ENCODE measurements around the gene IPCEF1. TPM values are rescaled to one million over a fixed set of nuclear protein-coding genes. Genes with fewer than 3 reads are reported as not detected.

IPCEF1 gene
- total and polyA plus RNA-seq, 3 donors from 2014 or later = 3.6 to 4.8 (median 4.2) TPM

- no peaks in the 10 kb centered on the region for H3K36me3 ChIP-seq (ENCODE audit: low read depth, missing control alignments)
- TF ChIP-seq POLR2A (IDR thresholded peaks at IDR 0.05) (no peak), CTCF (IDR thresholded peaks at IDR 0.05) (no peak)
- intact Hi-C loops (cut with DNase I; ENCODE audit: low total_unique reads) = no loop called here
- no peak for DNase-seq
- 94 to 98% methylated on average over 3 of the region's 3 CpGs for WGBS, 2 donors
- H3K27ac ChIP-seq = no peak overlapping the region
- H3K9me3 ChIP-seq = no peaks in the 10 kb centered on the region
- no peaks in the 10 kb centered on the region for H3K27me3 ChIP-seq
- no peak overlapping the region for H3K4me3 ChIP-seq
- H3K4me1 ChIP-seq = no peaks in the 10 kb centered on the region
Measured at GRCh38 chr6:154379585-154379984, 23.0 kb upstream of the IPCEF1 start.

GRCh38 chr6:154378518-154378917 lies 21.9 kb upstream of the IPCEF1 start:
- no peak for TF ChIP-seq CTCF (IDR thresholded peaks at IDR 0.05)
- no peak for TF ChIP-seq POLR2A (IDR thresholded peaks at IDR 0.05)
- no peaks in the 10 kb centered on the region for H3K4me1 ChIP-seq
- no peaks in the 10 kb centered on the region for H3K9me3 ChIP-seq
- no peaks in the 10 kb centered on the region for H3K27me3 ChIP-seq
- DNase-seq = no peak
- 71 to 75% methylated on average over 2 of the region's 2 CpGs for WGBS, 2 donors
- no peak overlapping the region for H3K4me3 ChIP-seq
- H3K36me3 ChIP-seq (ENCODE audit: low read depth, missing control alignments) = no peaks in the 10 kb centered on the region
- intact Hi-C loops (cut with DNase I; ENCODE audit: low total_unique reads) = no loop called here
- no peak overlapping the region for H3K27ac ChIP-seq

- DNase-seq = no peak
- Histone ChIP-seq H3K4me1 (no peaks in the 10 kb centered on the region), H3K27me3 (no peaks in the 10 kb centered on the region), H3K27ac (no peak overlapping the region), H3K36me3 (ENCODE audit: low read depth, missing control alignments) (no peaks in the 10 kb centered on the region), H3K9me3 (no peaks in the 10 kb centered on the region), H3K4me3 (no peak overlapping the region)
- intact Hi-C loops (cut with DNase I; ENCODE audit: low total_unique reads) = no loop called here
- WGBS, 2 donors = 67 to 71% methylated on average over 4 of the region's 4 CpGs
- TF ChIP-seq POLR2A (IDR thresholded peaks at IDR 0.05) = no peak
Measured at GRCh38 chr6:154377726-154378125, 21.1 kb upstream of the IPCEF1 start.

GRCh38 chr6:154373971-154374370 lies 17.4 kb upstream of the IPCEF1 start:
- TF ChIP-seq POLR2A (IDR thresholded peaks at IDR 0.05) (no peak), CTCF (IDR thresholded peaks at IDR 0.05) (no peak)
- no peak overlapping the region for H3K4me3 ChIP-seq
- no peaks in the 10 kb centered on the region for H3K27me3 ChIP-seq
- intact Hi-C loops (cut with DNase I; ENCODE audit: low total_unique reads) = no loop called here
- no peaks in the 10 kb centered on the region for H3K4me1 ChIP-seq
- no peak overlapping the region for H3K27ac ChIP-seq
- H3K36me3 ChIP-seq (ENCODE audit: low read depth, missing control alignments) = no peaks in the 10 kb centered on the region
- WGBS, 2 donors = 86 to 87% methylated on average over 2 of the region's 2 CpGs
- no peaks in the 10 kb centered on the region for H3K9me3 ChIP-seq
- DNase-seq = no peak

- Histone ChIP-seq H3K27me3 (no peaks in the 10 kb centered on the region), H3K36me3 (ENCODE audit: low read depth, missing control alignments) (no peaks in the 10 kb centered on the region), H3K4me3 (no peak overlapping the region), H3K27ac (no peak overlapping the region), H3K4me1 (no peaks in the 10 kb centered on the region), H3K9me3 (no peaks in the 10 kb centered on the region)
- no peak for DNase-seq
- TF ChIP-seq CTCF (IDR thresholded peaks at IDR 0.05) = no peak
- no peak for TF ChIP-seq POLR2A (IDR thresholded peaks at IDR 0.05)
- 81 to 86% methylated on average over 4 of the region's 4 CpGs for WGBS, 2 donors
- intact Hi-C loops (cut with DNase I; ENCODE audit: low total_unique reads) = no loop called here
Measured at GRCh38 chr6:154371281-154371680, 14.7 kb upstream of the IPCEF1 start.

All from testis (tissue), 3 donors.